Measurements from ENCODE around the gene CELF4.

Gene CELF4

GRCh38 chr18:37274309-37275236 is 291.0 kb downstream of the CELF4 start:
- in situ Hi-C loops (cut with HindIII; ENCODE audit: low sequenced_read_pairs), result no loop called here
- no peak for DNase-seq (ENCODE audit: low read depth, low spot score)
- H3K4me3 ChIP-seq (ENCODE audit: low read depth, low read length), result no peak overlapping the region
- no peak for TF ChIP-seq CTCF (IDR thresholded peaks at IDR 0.05; ENCODE audit: low read depth, low read length)

GRCh38 chr18:37272841-37273240 is 292.8 kb downstream of the CELF4 start:
- H3K4me3 ChIP-seq (ENCODE audit: low read depth, low read length), result no peak overlapping the region
- no peak for DNase-seq (ENCODE audit: low read depth, low spot score)
- TF ChIP-seq CTCF (IDR thresholded peaks at IDR 0.05; ENCODE audit: low read depth, low read length), result no peak
- in situ Hi-C loops (cut with HindIII; ENCODE audit: low sequenced_read_pairs), result no loop called here

- TF ChIP-seq CTCF (IDR thresholded peaks at IDR 0.05; ENCODE audit: low read depth, low read length), result no peak
- in situ Hi-C loops (cut with HindIII; ENCODE audit: low sequenced_read_pairs), result no loop called here
- DNase-seq (ENCODE audit: low read depth, low spot score), result no peak
Measured at GRCh38 chr18:37272226-37272625, 293.4 kb downstream of the CELF4 start.

GRCh38 chr18:37270666-37271052 is 294.9 kb downstream of the CELF4 start:
- DNase-seq (ENCODE audit: low read depth, low spot score), result no peak
- no peak overlapping the region for H3K4me3 ChIP-seq (ENCODE audit: low read depth, low read length)
- in situ Hi-C loops (cut with HindIII; ENCODE audit: low sequenced_read_pairs), result no loop called here
- TF ChIP-seq CTCF (IDR thresholded peaks at IDR 0.05; ENCODE audit: low read depth, low read length), result no peak

More at GRCh38 chr18:37272226-37272625, 293.4 kb downstream of the CELF4 start:
- H3K4me3 ChIP-seq (ENCODE audit: low read depth, low read length), result no peak overlapping the region

GRCh38 chr18:37270038-37270665 is 295.4 kb downstream of the CELF4 start:
- in situ Hi-C loops (cut with HindIII; ENCODE audit: low sequenced_read_pairs), result no loop called here
- no peak for TF ChIP-seq CTCF (IDR thresholded peaks at IDR 0.05; ENCODE audit: low read depth, low read length)
- peak; percentile 37 for DNase-seq (ENCODE audit: low read depth, low spot score)
- no peak overlapping the region for H3K4me3 ChIP-seq (ENCODE audit: low read depth, low read length)

GRCh38 chr18:37266290-37266689 is 299.3 kb downstream of the CELF4 start:
- no peak for DNase-seq (ENCODE audit: low read depth, low spot score)
- in situ Hi-C loops (cut with HindIII; ENCODE audit: low sequenced_read_pairs), result no loop called here
- no peak overlapping the region for H3K4me3 ChIP-seq (ENCODE audit: low read depth, low read length)
- TF ChIP-seq CTCF (IDR thresholded peaks at IDR 0.05; ENCODE audit: low read depth, low read length), result no peak
